ENCODE results near the gene EFCAB5. TPM values are rescaled to one million over a fixed set of nuclear protein-coding genes. Genes with fewer than 3 reads are reported as not detected.

The EFCAB5 gene
- total and polyA plus RNA-seq, 2 of the 8 experiments (the other 6 are each of a cell fraction or from before 2014, with no cell fraction given), result 0.05 to 0.34 TPM

DNA sequence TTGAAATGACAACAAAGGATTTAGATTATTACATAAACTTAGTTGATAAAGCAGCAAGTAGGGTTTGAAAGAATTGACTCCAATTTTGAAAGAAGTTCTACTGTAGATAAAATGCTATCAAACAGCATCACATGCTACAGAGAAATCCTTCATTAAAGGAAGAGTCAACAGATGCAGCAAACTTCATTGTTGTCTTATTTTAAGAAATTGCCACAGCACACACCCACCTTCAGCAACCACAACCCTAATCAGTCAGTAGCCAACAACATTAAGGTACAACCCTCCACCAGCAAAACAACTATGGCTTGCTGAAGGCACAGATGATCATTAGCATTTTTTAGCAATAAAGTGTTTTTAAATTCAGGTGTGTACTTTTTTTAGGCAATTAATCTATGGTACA lies 100.1 kb downstream of the EFCAB5 start:
- Histone ChIP-seq H2BK20ac (ENCODE audit: low read length) (no peak overlapping the region), H3K18ac (ENCODE audit: extremely low read depth, low read length) (no peak overlapping the region), H3K56ac (replicated peaks; ENCODE audit: insufficient read length, low read depth, low read length) (no peak overlapping the region), H3K4me2 (ENCODE audit: insufficient read depth in 1 of 2, low read depth in 2 of 2, low read length in 2 of 2) (no peak overlapping the region), H3K23ac (ENCODE audit: insufficient read length) (no peak overlapping the region), H4K8ac (ENCODE audit: extremely low read depth, insufficient read depth, low read length) (no peak overlapping the region), H4K91ac (replicated peaks; ENCODE audit: insufficient read length, low read length) (no peak overlapping the region), H4K20me1 (replicated peaks in 1 of 2; ENCODE audit: control insufficient read depth in 1 of 2, insufficient read depth in 2 of 2, low read length in 2 of 2) (no peaks in the 10 kb centered on the region), H3K4ac (replicated peaks; ENCODE audit: insufficient read length, low read depth, low read length) (no peak overlapping the region), H2AFZ (ENCODE audit: low read length) (no peak overlapping the region), H3K23me2 (ENCODE audit: low read depth, low read length) (no peaks in the 10 kb centered on the region), H3K79me2 (ENCODE audit: control insufficient read depth in 1 of 2, insufficient read depth in 2 of 2, low read length in 2 of 2) (no peaks in the 10 kb centered on the region), H3K9ac (replicated peaks in 1 of 4; ENCODE audit: extremely low read depth in 1 of 4, low read depth in 3 of 4, low read length in 3 of 4) (no peak overlapping the region), H3K4me1 (replicated peaks in 1 of 4; ENCODE audit: control insufficient read depth in 3 of 4, insufficient read depth in 4 of 4, low read length in 3 of 4) (no peaks in the 10 kb centered on the region), H3K27ac (ENCODE audit: low read depth, low read length) (no peak overlapping the region), H2BK12ac (ENCODE audit: low read depth, low read length) (no peak overlapping the region), H2AK5ac (ENCODE audit: low read depth, low read length) (no peak overlapping the region), H2BK120ac (replicated peaks; ENCODE audit: low read depth, low read length) (no peak overlapping the region), H3K36me3 (ENCODE audit: control insufficient read depth in 2 of 4, insufficient read depth in 4 of 4, low read length in 3 of 4) (no peaks in the 10 kb centered on the region), H3K9me3 (ENCODE audit: insufficient read depth in 2 of 2, low read depth in 1 of 2, low read length in 1 of 2) (no peaks in the 10 kb centered on the region), H3K27me3 (replicated peaks in 1 of 4; ENCODE audit: control insufficient read depth in 3 of 4, extremely low read depth in 1 of 4, insufficient read depth in 3 of 4, low read length in 3 of 4) (no peaks in the 10 kb centered on the region), H3K4me3 (ENCODE audit: extremely low read depth in 1 of 4, insufficient read depth in 2 of 4, low read depth in 3 of 4, low read length in 4 of 4) (no peak overlapping the region), H2BK15ac (ENCODE audit: low read length) (no peak overlapping the region), H2BK5ac (ENCODE audit: low read depth, low read length) (no peak overlapping the region), H3K79me1 (ENCODE audit: low read depth, low read length) (no peaks in the 10 kb centered on the region), H4K5ac (ENCODE audit: insufficient read length, low read depth, low read length) (no peak overlapping the region), H3K14ac (ENCODE audit: insufficient read length) (no peak overlapping the region)
- DNase-seq (ENCODE audit: low read depth in 1 of 2, low spot score in 2 of 2) (no peak), FAIRE-seq (no peak)
- TF ChIP-seq, protein P1, sequence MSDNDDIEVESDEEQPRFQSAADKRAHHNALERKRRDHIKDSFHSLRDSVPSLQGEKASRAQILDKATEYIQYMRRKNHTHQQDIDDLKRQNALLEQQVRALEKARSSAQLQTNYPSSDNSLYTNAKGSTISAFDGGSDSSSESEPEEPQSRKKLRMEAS (IDR thresholded peaks at IDR 0.05), result no peak
- no peak for TF ChIP-seq ZNF274 (IDR thresholded peaks at IDR 0.05; ENCODE audit: borderline replicate concordance, extremely low read depth, low read length)
- no peak for TF ChIP-seq TCF12 (IDR thresholded peaks at IDR 0.05; ENCODE audit: low read depth, low read length)
- TF ChIP-seq CBX5 (IDR thresholded peaks at IDR 0.05; ENCODE audit: low read depth, low read length), result no peak
- TF ChIP-seq BCL11A (IDR thresholded peaks at IDR 0.05; ENCODE audit: low read depth in 2 of 2, low read length in 2 of 2), result no peak
- TF ChIP-seq RXRA (IDR thresholded peaks at IDR 0.05; ENCODE audit: insufficient read depth, low read depth, low read length), result no peak
- no peak for TF ChIP-seq POU5F1 (IDR thresholded peaks at IDR 0.05; ENCODE audit: low read depth, low read length)
- TF ChIP-seq TBP (IDR thresholded peaks at IDR 0.05; ENCODE audit: low read depth, low read length), result no peak
- no peak for TF ChIP-seq SRF (IDR thresholded peaks at IDR 0.05; ENCODE audit: low read depth, low read length)
- no peak for TF ChIP-seq SP4 (IDR thresholded peaks at IDR 0.05; ENCODE audit: low read length)
- TF ChIP-seq TAF1 (IDR thresholded peaks at IDR 0.05; ENCODE audit: low read depth, low read length), result no peak
- TF ChIP-seq BACH1 (IDR thresholded peaks at IDR 0.05; ENCODE audit: low read length), result no peak
- TF ChIP-seq, protein P2, sequence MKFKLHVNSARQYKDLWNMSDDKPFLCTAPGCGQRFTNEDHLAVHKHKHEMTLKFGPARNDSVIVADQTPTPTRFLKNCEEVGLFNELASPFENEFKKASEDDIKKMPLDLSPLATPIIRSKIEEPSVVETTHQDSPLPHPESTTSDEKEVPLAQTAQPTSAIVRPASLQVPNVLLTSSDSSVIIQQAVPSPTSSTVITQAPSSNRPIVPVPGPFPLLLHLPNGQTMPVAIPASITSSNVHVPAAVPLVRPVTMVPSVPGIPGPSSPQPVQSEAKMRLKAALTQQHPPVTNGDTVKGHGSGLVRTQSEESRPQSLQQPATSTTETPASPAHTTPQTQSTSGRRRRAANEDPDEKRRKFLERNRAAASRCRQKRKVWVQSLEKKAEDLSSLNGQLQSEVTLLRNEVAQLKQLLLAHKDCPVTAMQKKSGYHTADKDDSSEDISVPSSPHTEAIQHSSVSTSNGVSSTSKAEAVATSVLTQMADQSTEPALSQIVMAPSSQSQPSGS (IDR thresholded peaks at IDR 0.05; ENCODE audit: low read length), result no peak
- no peak for TF ChIP-seq POLR2AphosphoS5 (IDR thresholded peaks at IDR 0.05; ENCODE audit: low read depth, low read length)
- no peak for TF ChIP-seq GTF2F1 (IDR thresholded peaks at IDR 0.05; ENCODE audit: borderline replicate concordance, low read depth, low read length)
- CTCF ChIA-PET (ENCODE audit: partially characterized antibody), result no interaction called here
- POLR2A ChIA-PET (ENCODE audit: partially characterized antibody), result no interaction called here
